ENCODE measurements around the gene NELL1.

NELL1 gene

GRCh38 chr11:21421711-21422329 is 752.4 kb downstream of the NELL1 start:
- no peak for DNase-seq (ENCODE audit: low read depth)

GRCh38 chr11:21426931-21427330 is 757.5 kb downstream of the NELL1 start:
- no peak for DNase-seq (ENCODE audit: low read depth)

GRCh38 chr11:21427726-21428125 is 758.3 kb downstream of the NELL1 start:
- DNase-seq (ENCODE audit: low read depth), result no peak

GRCh38 chr11:21428796-21429195 is 759.4 kb downstream of the NELL1 start:
- no peak for DNase-seq (ENCODE audit: low read depth)

- DNase-seq (ENCODE audit: low read depth), result no peak
Measured at GRCh38 chr11:21429401-21429800, 760.0 kb downstream of the NELL1 start.

- DNase-seq (ENCODE audit: low read depth), result no peak
Measured at GRCh38 chr11:21430537-21430936, 761.2 kb downstream of the NELL1 start.

- no peak for DNase-seq (ENCODE audit: low read depth)
Measured at GRCh38 chr11:21446939-21447590, 777.7 kb downstream of the NELL1 start.

GRCh38 chr11:21447871-21448270 is 778.5 kb downstream of the NELL1 start:
- DNase-seq (ENCODE audit: low read depth), result no peak

- no peak for DNase-seq (ENCODE audit: low read depth)
Measured at GRCh38 chr11:21456186-21456585, 786.8 kb downstream of the NELL1 start.

- DNase-seq (ENCODE audit: low read depth), result no peak
Measured at GRCh38 chr11:21460082-21460481, 790.7 kb downstream of the NELL1 start.

GRCh38 chr11:21461701-21462100 is 792.3 kb downstream of the NELL1 start:
- no peak for DNase-seq (ENCODE audit: low read depth)

GRCh38 chr11:21464601-21465193 is 795.3 kb downstream of the NELL1 start:
- DNase-seq (ENCODE audit: low read depth), result no peak

GRCh38 chr11:21465203-21465602 is 795.8 kb downstream of the NELL1 start:
- no peak for DNase-seq (ENCODE audit: low read depth)

GRCh38 chr11:21465920-21466319 is 796.5 kb downstream of the NELL1 start:
- DNase-seq (ENCODE audit: low read depth), result no peak

- no peak for DNase-seq (ENCODE audit: low read depth)
Measured at GRCh38 chr11:21470521-21470920, 801.1 kb downstream of the NELL1 start.

GRCh38 chr11:21472261-21472660 is 802.9 kb downstream of the NELL1 start:
- DNase-seq (ENCODE audit: low read depth), result no peak

- DNase-seq (ENCODE audit: low read depth), result no peak
Measured at GRCh38 chr11:21474529-21474928, 805.1 kb downstream of the NELL1 start.

- DNase-seq (ENCODE audit: low read depth), result no peak
Measured at GRCh38 chr11:21475276-21475675, 805.9 kb downstream of the NELL1 start.

GRCh38 chr11:21476588-21476987 is 807.2 kb downstream of the NELL1 start:
- DNase-seq (ENCODE audit: low read depth), result no peak

- no peak for DNase-seq (ENCODE audit: low read depth)
Measured at GRCh38 chr11:21480240-21480639, 810.9 kb downstream of the NELL1 start.

- no peak for DNase-seq (ENCODE audit: low read depth)
Measured at GRCh38 chr11:21481255-21481654, 811.9 kb downstream of the NELL1 start.

GRCh38 chr11:21484039-21484438 is 814.7 kb downstream of the NELL1 start:
- DNase-seq (ENCODE audit: low read depth), result no peak

- no peak for DNase-seq (ENCODE audit: low read depth)
Measured at GRCh38 chr11:21485006-21485405, 815.6 kb downstream of the NELL1 start.

GRCh38 chr11:21485426-21485825 is 816.0 kb downstream of the NELL1 start:
- no peak for DNase-seq (ENCODE audit: low read depth)

Data from fibroblast of gingiva (primary cell).